A673 (cell line): ENCODE data around the gene SLC4A2.
A peak's percentile ranks its signal among the peaks of the same experiment; 100 is the strongest.

Experiments
- CTCF ChIP-seq: fragments of 300-800, 200-600 bp; sonication (generic); conservative IDR thresholded peaks from 2 replicates; pipeline ENCODE4 v1.5.1; 2017; ENCODE audit warnings: low read depth, mild to moderate bottlenecking, antibody characterized with exemption, low read length, moderate library complexity, mixed read lengths
- EZH2 ChIP-seq: fragments of 200-600 bp; sonication (generic); IDR thresholded peaks from 2 replicates; pipeline ENCODE4 v1.6.1; 2017; ENCODE audit warnings: borderline replicate concordance, low read depth, mild to moderate bottlenecking, mixed read lengths, antibody characterized with exemption, low read length; ENCODE audit not compliant: poor library complexity, severe bottlenecking

DNA sequence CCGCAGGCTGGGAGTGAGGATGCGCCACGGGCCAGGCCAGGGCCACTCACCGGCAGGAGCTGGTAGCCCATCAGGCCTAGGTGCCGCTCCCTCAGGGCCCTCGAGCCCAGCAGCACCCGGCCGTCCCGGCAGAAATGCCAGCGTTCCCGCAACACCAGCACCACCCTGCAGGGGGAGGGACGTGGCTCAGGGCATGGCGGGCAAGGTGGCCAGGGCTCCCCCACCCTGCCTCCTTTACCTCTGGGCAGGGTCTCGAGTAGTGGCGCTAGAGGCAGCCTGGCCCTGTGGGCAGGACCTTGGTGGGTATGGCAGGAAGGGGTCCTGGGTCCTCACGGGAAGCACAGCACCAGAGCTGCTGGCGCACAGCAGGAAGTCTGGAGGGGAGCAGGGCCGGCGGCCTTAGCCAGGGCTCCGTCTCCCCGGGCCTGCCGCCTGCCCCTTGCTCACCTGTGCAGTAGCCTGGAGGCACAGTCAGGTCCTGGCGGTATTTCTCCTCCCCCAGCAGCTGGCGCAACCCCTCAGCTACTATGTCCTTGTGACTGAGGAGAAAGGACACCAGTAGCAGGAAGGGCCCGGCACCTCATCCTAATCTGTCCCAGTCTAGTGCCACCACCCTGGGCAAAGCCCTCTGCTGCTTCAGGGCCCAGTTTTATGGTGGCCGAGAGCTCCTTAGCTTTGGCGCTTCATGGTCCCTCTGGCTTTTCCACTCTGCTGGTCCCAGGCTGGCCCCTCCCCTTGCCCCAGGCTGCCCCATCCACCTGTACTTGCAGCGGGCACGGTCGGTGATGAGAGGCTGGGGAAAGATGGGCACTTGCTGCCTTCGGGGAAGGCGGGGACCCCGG is 17.7 kb downstream of the SLC4A2 start:
- TF ChIP-seq CTCF (peak; percentile 49), EZH2 (no peak)
